ENCODE data around the gene RBMS1.

The RBMS1 gene

DNA sequence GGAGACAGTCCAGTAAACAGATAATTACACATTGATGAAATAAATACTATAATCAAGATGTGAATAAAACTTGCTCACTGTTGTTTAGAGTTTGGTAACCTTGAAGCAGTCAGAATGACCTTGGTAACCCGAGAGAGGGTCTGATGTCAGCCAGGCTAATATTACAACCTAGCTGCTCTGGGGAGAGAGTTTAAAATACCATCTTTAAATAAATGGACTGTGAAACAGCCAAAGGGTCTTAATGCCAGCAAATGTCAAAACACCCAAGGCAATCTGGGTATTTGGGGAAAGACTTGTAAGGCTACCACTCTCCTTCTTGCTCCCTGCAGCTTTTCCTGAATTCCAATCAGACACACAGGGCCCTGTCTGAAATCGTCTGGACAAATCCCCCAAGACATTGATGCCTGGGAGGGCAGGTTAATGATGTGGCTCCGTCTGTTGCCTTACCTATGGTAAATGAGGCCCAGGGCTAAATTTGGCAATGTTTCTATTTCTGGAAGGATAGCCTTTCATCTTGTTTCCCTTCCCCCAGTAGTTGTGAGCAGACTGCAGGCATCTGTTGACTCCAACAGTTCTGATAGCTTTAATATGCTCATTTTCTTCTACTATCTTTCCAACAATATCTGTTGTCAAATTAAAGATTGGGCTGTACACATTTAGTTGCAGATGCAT lies 250.6 kb downstream of the RBMS1 start:
- Histone ChIP-seq H3K9ac (ENCODE audit: low read depth, low read length, poor library complexity, severe bottlenecking) (no peak overlapping the region), H2AFZ (ENCODE audit: low read length) (no peak overlapping the region), H3K36me3 (ENCODE audit: insufficient read depth, low read length) (no peaks in the 10 kb centered on the region), H3K79me2 (ENCODE audit: insufficient read depth, low read length) (no peaks in the 10 kb centered on the region), H3K27me3 (ENCODE audit: insufficient read depth, low read length, poor library complexity, severe bottlenecking) (no peaks in the 10 kb centered on the region), H3K4me2 (ENCODE audit: low read depth, low read length, poor library complexity, severe bottlenecking) (no peak overlapping the region), H3F3A (ENCODE audit: low read depth) (no peaks in the 10 kb centered on the region), H3K4me1 (ENCODE audit: insufficient read depth, low read length, poor library complexity, severe bottlenecking) (no peaks in the 10 kb centered on the region), H3K4me3 (ENCODE audit: low read length, poor library complexity, severe bottlenecking) (no peak overlapping the region), H3K9me3 (ENCODE audit: insufficient read depth, low read depth, low read length) (no peaks in the 10 kb centered on the region), H4K20me1 (ENCODE audit: insufficient read depth, low read length, poor library complexity, severe bottlenecking) (no peaks in the 10 kb centered on the region), H3K9me2 (replicated peaks; ENCODE audit: low read depth, low read length) (no peaks in the 10 kb centered on the region)
- TF ChIP-seq, protein P1, sequence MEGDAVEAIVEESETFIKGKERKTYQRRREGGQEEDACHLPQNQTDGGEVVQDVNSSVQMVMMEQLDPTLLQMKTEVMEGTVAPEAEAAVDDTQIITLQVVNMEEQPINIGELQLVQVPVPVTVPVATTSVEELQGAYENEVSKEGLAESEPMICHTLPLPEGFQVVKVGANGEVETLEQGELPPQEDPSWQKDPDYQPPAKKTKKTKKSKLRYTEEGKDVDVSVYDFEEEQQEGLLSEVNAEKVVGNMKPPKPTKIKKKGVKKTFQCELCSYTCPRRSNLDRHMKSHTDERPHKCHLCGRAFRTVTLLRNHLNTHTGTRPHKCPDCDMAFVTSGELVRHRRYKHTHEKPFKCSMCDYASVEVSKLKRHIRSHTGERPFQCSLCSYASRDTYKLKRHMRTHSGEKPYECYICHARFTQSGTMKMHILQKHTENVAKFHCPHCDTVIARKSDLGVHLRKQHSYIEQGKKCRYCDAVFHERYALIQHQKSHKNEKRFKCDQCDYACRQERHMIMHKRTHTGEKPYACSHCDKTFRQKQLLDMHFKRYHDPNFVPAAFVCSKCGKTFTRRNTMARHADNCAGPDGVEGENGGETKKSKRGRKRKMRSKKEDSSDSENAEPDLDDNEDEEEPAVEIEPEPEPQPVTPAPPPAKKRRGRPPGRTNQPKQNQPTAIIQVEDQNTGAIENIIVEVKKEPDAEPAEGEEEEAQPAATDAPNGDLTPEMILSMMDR (conservative IDR thresholded peaks at IDR 0.05; ENCODE audit: low read length), result no peak
- no peak for TF ChIP-seq EZH2phosphoT487 (IDR thresholded peaks at IDR 0.05; ENCODE audit: borderline replicate concordance)

DNA sequence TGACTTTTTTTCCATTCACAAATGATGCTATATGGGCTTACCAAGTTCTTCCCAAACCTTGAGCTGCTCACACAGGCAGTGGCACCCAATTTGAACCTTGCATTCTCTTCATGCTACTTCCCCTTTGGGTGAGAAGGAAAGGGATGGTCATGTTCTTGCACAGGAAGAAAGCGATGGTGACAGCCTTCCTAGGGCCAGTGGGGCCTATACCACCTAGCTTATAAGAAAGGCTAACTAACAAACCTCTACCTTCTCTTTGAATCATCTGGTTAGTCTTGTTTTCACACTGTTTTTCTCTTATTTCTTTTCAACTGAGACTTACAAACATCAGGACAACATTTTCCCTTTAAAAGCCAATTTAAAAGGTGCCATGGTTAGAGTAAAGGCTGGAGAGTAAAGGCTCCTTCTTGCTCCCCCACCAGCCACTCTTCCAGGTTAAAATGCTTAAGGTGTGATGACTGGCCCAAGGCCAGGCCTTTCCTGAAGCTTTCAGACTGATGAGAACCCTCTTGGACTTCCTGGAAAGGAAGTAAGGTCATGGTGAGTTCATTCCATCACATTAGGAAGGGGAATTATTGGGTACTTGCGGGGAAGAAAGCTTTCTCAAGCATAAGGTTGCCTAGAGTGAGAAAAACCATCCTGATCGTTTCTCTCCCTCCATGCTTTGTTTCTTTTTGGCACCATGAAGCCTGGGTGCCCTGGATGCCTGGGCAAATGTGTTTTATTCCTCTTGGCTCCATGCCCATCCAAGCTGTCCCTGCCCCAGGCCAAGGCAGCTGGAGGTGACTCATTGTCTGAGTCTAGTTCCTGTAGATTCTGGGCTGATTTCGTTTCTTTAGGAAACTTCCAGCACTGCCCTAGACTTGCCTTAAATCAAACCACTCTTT lies 252.1 kb downstream of the RBMS1 start:
- Histone ChIP-seq H3K79me2 (ENCODE audit: insufficient read depth, low read length) (no peaks in the 10 kb centered on the region), H3K9me2 (replicated peaks; ENCODE audit: low read depth, low read length) (no peaks in the 10 kb centered on the region), H4K20me1 (ENCODE audit: insufficient read depth, low read length, poor library complexity, severe bottlenecking) (no peaks in the 10 kb centered on the region), H3K9me3 (ENCODE audit: insufficient read depth, low read depth, low read length) (no peaks in the 10 kb centered on the region), H3K9ac (ENCODE audit: low read depth, low read length, poor library complexity, severe bottlenecking) (no peak overlapping the region), H3K4me3 (ENCODE audit: low read length, poor library complexity, severe bottlenecking) (no peak overlapping the region), H3K4me1 (ENCODE audit: insufficient read depth, low read length, poor library complexity, severe bottlenecking) (no peaks in the 10 kb centered on the region), H3K4me2 (ENCODE audit: low read depth, low read length, poor library complexity, severe bottlenecking) (no peak overlapping the region), H3K27me3 (ENCODE audit: insufficient read depth, low read length, poor library complexity, severe bottlenecking) (no peaks in the 10 kb centered on the region), H2AFZ (ENCODE audit: low read length) (no peak overlapping the region), H3K36me3 (ENCODE audit: insufficient read depth, low read length) (no peaks in the 10 kb centered on the region), H3F3A (ENCODE audit: low read depth) (no peaks in the 10 kb centered on the region)
- no peak for TF ChIP-seq EZH2phosphoT487 (IDR thresholded peaks at IDR 0.05; ENCODE audit: borderline replicate concordance)
- TF ChIP-seq, protein P1 (conservative IDR thresholded peaks at IDR 0.05; ENCODE audit: low read length), result no peak

DNA sequence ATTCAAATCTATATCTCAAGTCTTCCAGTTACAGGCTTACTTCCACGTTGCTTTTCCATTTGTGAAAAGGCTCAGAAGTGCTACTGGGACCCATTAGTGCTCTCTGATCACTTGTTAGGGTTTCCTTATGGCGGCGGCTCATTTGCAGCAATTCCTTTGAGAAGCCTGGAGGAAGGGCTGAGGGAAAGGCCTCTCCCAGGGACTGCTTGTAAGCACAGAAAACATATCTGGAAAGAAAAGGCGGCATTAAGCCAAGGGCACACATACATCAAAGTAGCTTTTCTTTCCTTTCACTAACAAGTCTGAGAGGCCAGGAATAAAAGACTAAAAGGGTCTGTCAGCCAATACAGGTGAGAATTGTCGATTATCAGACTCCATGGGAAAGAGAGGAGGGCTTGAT lies 254.2 kb downstream of the RBMS1 start:
- no peaks in the 10 kb centered on the region for H3F3A ChIP-seq (ENCODE audit: low read depth)
- TF ChIP-seq, protein P1 (conservative IDR thresholded peaks at IDR 0.05; ENCODE audit: low read length), result no peak
- no peak overlapping the region for H2AFZ ChIP-seq (ENCODE audit: low read length)
- H4K20me1 ChIP-seq (ENCODE audit: insufficient read depth, low read length, poor library complexity, severe bottlenecking), result no peaks in the 10 kb centered on the region
- no peaks in the 10 kb centered on the region for H3K79me2 ChIP-seq (ENCODE audit: insufficient read depth, low read length)
- no peaks in the 10 kb centered on the region for H3K27me3 ChIP-seq (ENCODE audit: insufficient read depth, low read length, poor library complexity, severe bottlenecking)
- no peaks in the 10 kb centered on the region for H3K9me2 ChIP-seq (replicated peaks; ENCODE audit: low read depth, low read length)
- H3K9ac ChIP-seq (ENCODE audit: low read depth, low read length, poor library complexity, severe bottlenecking), result no peak overlapping the region
- H3K4me1 ChIP-seq (ENCODE audit: insufficient read depth, low read length, poor library complexity, severe bottlenecking), result no peaks in the 10 kb centered on the region
- no peaks in the 10 kb centered on the region for H3K36me3 ChIP-seq (ENCODE audit: insufficient read depth, low read length)
- H3K4me3 ChIP-seq (ENCODE audit: low read length, poor library complexity, severe bottlenecking), result no peak overlapping the region
- no peak overlapping the region for H3K4me2 ChIP-seq (ENCODE audit: low read depth, low read length, poor library complexity, severe bottlenecking)
- H3K9me3 ChIP-seq (ENCODE audit: insufficient read depth, low read depth, low read length), result no peaks in the 10 kb centered on the region
